ENCODE results near the gene CDKN2AIPNL. TPM values are rescaled to one million over a fixed set of nuclear protein-coding genes. Genes with fewer than 3 reads are reported as not detected.
A peak's percentile ranks its signal among the peaks of the same experiment; 100 is the strongest.
"Not testable (repeated sequence)": the region's sequence is repeated elsewhere in the genome, so short reads cannot be mapped to it uniquely, and the experiment has no call there.

CDKN2AIPNL gene
- total and polyA plus RNA-seq, 3 donors from 2014 or later: 36.0 to 42.6 (median 37.1) TPM

- intact Hi-C loops (cut with DNase I; ENCODE audit: low total_unique reads): no loop called here
- no peak for DNase-seq
- WGBS, 2 donors: 57 to 60% methylated on average over 3 of the region's 3 CpGs
Observed at GRCh38 chr5:134374232-134374631, 37.4 kb downstream of the CDKN2AIPNL start.

GRCh38 chr5:134373633-134374032, 38.0 kb downstream of the CDKN2AIPNL start:
- 75% methylated on average over 3 to 5 of the region's 5 CpGs for WGBS, 2 donors
- not testable (repeated sequence) for H3K27ac ChIP-seq
- peaks cover 25% of the 10 kb centered on the region for H3K4me1 ChIP-seq

More at GRCh38 chr5:134374232-134374631, 37.4 kb downstream of the CDKN2AIPNL start:
- H3K4me1 ChIP-seq: peaks cover 25% of the 10 kb centered on the region
- TF ChIP-seq POLR2A (IDR thresholded peaks at IDR 0.05) (no peak), CTCF (IDR thresholded peaks at IDR 0.05) (no peak)
- no peaks in the 10 kb centered on the region for H3K36me3 ChIP-seq (ENCODE audit: low read depth, missing control alignments)
- no peaks in the 10 kb centered on the region for H3K9me3 ChIP-seq
- H3K27me3 ChIP-seq: no peaks in the 10 kb centered on the region
- H3K27ac ChIP-seq: no peak overlapping the region
- no peak overlapping the region for H3K4me3 ChIP-seq

GRCh38 chr5:134371834-134372340, 39.8 kb downstream of the CDKN2AIPNL start:
- peak; percentile 70 for DNase-seq
- H3K4me1 ChIP-seq: peaks cover 31% of the 10 kb centered on the region
- H3K27ac ChIP-seq: peak overlapping the region; percentile 96 to 100
- TF ChIP-seq CTCF (IDR thresholded peaks at IDR 0.05): no peak
- TF ChIP-seq POLR2A (IDR thresholded peaks at IDR 0.05): no peak
- H3K36me3 ChIP-seq (ENCODE audit: low read depth, missing control alignments): no peaks in the 10 kb centered on the region
- H3K27me3 ChIP-seq: no peaks in the 10 kb centered on the region
- peak overlapping the region; percentile 94 to 100 for H3K4me3 ChIP-seq
- WGBS, 2 donors: 1% methylated on average over 22 to 28 of the region's 29 CpGs
- H3K9me3 ChIP-seq: no peaks in the 10 kb centered on the region
- intact Hi-C loops (cut with DNase I; ENCODE audit: low total_unique reads): no loop called here

More at GRCh38 chr5:134373633-134374032, 38.0 kb downstream of the CDKN2AIPNL start:
- H3K9me3 ChIP-seq; H3K27me3 ChIP-seq; intact Hi-C loops (cut with DNase I; ENCODE audit: low total_unique reads); DNase-seq; H3K36me3 ChIP-seq (ENCODE audit: low read depth, missing control alignments); H3K4me3 ChIP-seq: not testable (repeated sequence)

GRCh38 chr5:134370871-134371833, 40.5 kb downstream of the CDKN2AIPNL start, which contains the start of gene UBE2B:
TSS of gene UBE2B (plus strand) at chr5:134371569. CDS start at chr5:134371596, 27 bp downstream.
- H3K27ac ChIP-seq: peak within 1 kb of the TSS; percentile 96 to 100
- peak in 1 of 3 experiments; percentile 13 for TF ChIP-seq CTCF (IDR thresholded peaks at IDR 0.05)
- TF ChIP-seq POLR2A (IDR thresholded peaks at IDR 0.05): peak; percentile 76
- intact Hi-C loops (cut with DNase I; ENCODE audit: low total_unique reads): no loop called here
- no peaks in the 10 kb centered on the region for H3K9me3 ChIP-seq
- peak; percentile 100 for DNase-seq
- WGBS, 2 donors: 1% methylated on average over 43 to 62 of the region's 74 CpGs
- H3K36me3 ChIP-seq (ENCODE audit: low read depth, missing control alignments): no peaks in the 10 kb centered on the region
- H3K4me1 ChIP-seq: peaks cover 31% of the 10 kb centered on the region
- no peaks in the 10 kb centered on the region for H3K27me3 ChIP-seq
- peak within 1 kb of the TSS; percentile 94 to 100 for H3K4me3 ChIP-seq

GRCh38 chr5:134370311-134370870, 41.3 kb downstream of the CDKN2AIPNL start:
- Histone ChIP-seq H3K4me3 (peak overlapping the region; percentile 94 to 100), H3K9me3 (no peaks in the 10 kb centered on the region), H3K27me3 (no peaks in the 10 kb centered on the region), H3K27ac (peak overlapping the region; percentile 96 to 100), H3K36me3 (ENCODE audit: low read depth, missing control alignments) (no peaks in the 10 kb centered on the region), H3K4me1 (peaks cover 31% of the 10 kb centered on the region)
- WGBS, 2 donors: 10 to 11% methylated on average over 5 of the region's 5 CpGs
- DNase-seq: no peak
- no peak for TF ChIP-seq CTCF (IDR thresholded peaks at IDR 0.05)
- no peak for TF ChIP-seq POLR2A (IDR thresholded peaks at IDR 0.05)
- intact Hi-C loops (cut with DNase I; ENCODE audit: low total_unique reads): no loop called here
